HG03103 (cell line): ENCODE results near the gene CRYAA.
"Not testable (repeated sequence)": the region's sequence is repeated elsewhere in the genome, so short reads cannot be mapped to it uniquely, and the experiment has no call there.

ENCODE experiments used
- ATAC-seq: cut with Tn5 transposase; IDR thresholded peaks from one replicate; pipeline ENCODE4 v1.9.1; 2021; ENCODE audit warnings: low read depth; ENCODE audit not compliant: unreplicated experiment

The CRYAA gene

GRCh38 chr21:43176621-43177020, 7.8 kb downstream of the CRYAA start:
- not testable (repeated sequence) for ATAC-seq

GRCh38 chr21:43177043-43177906, 8.5 kb downstream of the CRYAA start:
- not testable (repeated sequence) for ATAC-seq

- not testable (repeated sequence) for ATAC-seq
These were observed 9.5 kb downstream of the CRYAA start for GRCh38 chr21:43178175-43178826.

GRCh38 chr21:43181033-43181432, 12.2 kb downstream of the CRYAA start:
- not testable (repeated sequence) for ATAC-seq

GRCh38 chr21:43187268-43187667, 18.5 kb downstream of the CRYAA start:
- not testable (repeated sequence) for ATAC-seq

GRCh38 chr21:43187715-43188114, 18.9 kb downstream of the CRYAA start:
- ATAC-seq: no peak

- no peak for ATAC-seq
These were observed 19.4 kb downstream of the CRYAA start for GRCh38 chr21:43188181-43188580.

GRCh38 chr21:43188592-43189210, 19.9 kb downstream of the CRYAA start:
- no peak for ATAC-seq

GRCh38 chr21:43189936-43190335, 21.1 kb downstream of the CRYAA start:
- no peak for ATAC-seq

- no peak for ATAC-seq
These were observed 21.7 kb downstream of the CRYAA start for GRCh38 chr21:43190544-43190943.

GRCh38 chr21:43190951-43191350, 22.1 kb downstream of the CRYAA start:
- no peak for ATAC-seq

GRCh38 chr21:43191521-43191920, 22.7 kb downstream of the CRYAA start:
- no peak for ATAC-seq

- ATAC-seq: no peak
These were observed 23.2 kb downstream of the CRYAA start for GRCh38 chr21:43191971-43192370.

GRCh38 chr21:43192501-43193081, 23.8 kb downstream of the CRYAA start:
- ATAC-seq: no peak

GRCh38 chr21:43193088-43193650, 24.4 kb downstream of the CRYAA start:
- no peak for ATAC-seq

GRCh38 chr21:43193651-43194302, 25.0 kb downstream of the CRYAA start:
- ATAC-seq: no peak

GRCh38 chr21:43194303-43195120, 25.7 kb downstream of the CRYAA start:
- no peak for ATAC-seq

- no peak for ATAC-seq
These were observed 26.6 kb downstream of the CRYAA start for GRCh38 chr21:43195121-43196021.
